G401 (cell line): ENCODE measurements around the gene CDK7. TPM values are rescaled to one million over a fixed set of nuclear protein-coding genes. Genes with fewer than 3 reads are reported as not detected.

Experiments used
- DNase-seq: peaks from one replicate; pipeline ENCODE4 v3.0.0-alpha.2; 2015; ENCODE audit warnings: low spot score
- in situ Hi-C: cut with HindIII; loops from 2 replicates; pipeline ENCODE4 v1.10.0; 2016; ENCODE audit warnings: low sequenced_read_pairs, mixed read lengths
- total RNA-seq: library from RNA; depleted of rRNA; stranded (reverse); fragments of >200 nt; shearing (Covaris generic); gene quantifications from 2 replicates; pipeline ENCODE4 v1.2.3, GENCODE V29; 2014

The CDK7 gene
- total RNA-seq, 1 experiment from 2014 or later = 75.8 TPM

- in situ Hi-C loops = no loop called here
Observed at GRCh38 chr5:69284203-69284602, 49.5 kb downstream of the CDK7 start.

GRCh38 chr5:69285448-69286116, 50.9 kb downstream of the CDK7 start:
- in situ Hi-C loops = no loop called here
- no peak for DNase-seq

More at GRCh38 chr5:69284203-69284602, 49.5 kb downstream of the CDK7 start:
- no peak for DNase-seq

- no peak for DNase-seq
- in situ Hi-C loops = no loop called here
Observed at GRCh38 chr5:69288069-69288468, 53.4 kb downstream of the CDK7 start.

- no peak for DNase-seq
- in situ Hi-C loops = no loop called here
Observed at GRCh38 chr5:69288688-69289087, 54.0 kb downstream of the CDK7 start.

GRCh38 chr5:69292306-69292705, 57.6 kb downstream of the CDK7 start:
- DNase-seq = no peak
- in situ Hi-C loops = no loop called here

- in situ Hi-C loops = no loop called here
- DNase-seq = no peak
Observed at GRCh38 chr5:69293882-69294281, 59.2 kb downstream of the CDK7 start.

- DNase-seq = no peak
- in situ Hi-C loops = no loop called here
Observed at GRCh38 chr5:69295088-69295754, 60.5 kb downstream of the CDK7 start.

GRCh38 chr5:69299625-69300024, 64.9 kb downstream of the CDK7 start:
- in situ Hi-C loops = no loop called here
- no peak for DNase-seq

GRCh38 chr5:69300537-69301203, 66.0 kb downstream of the CDK7 start:
- DNase-seq = no peak
- in situ Hi-C loops = no loop called here

- DNase-seq = no peak
- in situ Hi-C loops = no loop called here
Observed at GRCh38 chr5:69305512-69305911, 70.8 kb downstream of the CDK7 start.

GRCh38 chr5:69308046-69308553, 73.4 kb downstream of the CDK7 start:
- in situ Hi-C loops = no loop called here
- DNase-seq = no peak

GRCh38 chr5:69309380-69309779, 74.7 kb downstream of the CDK7 start:
- DNase-seq = no peak
- in situ Hi-C loops = no loop called here

GRCh38 chr5:69312459-69313160, 77.9 kb downstream of the CDK7 start:
- in situ Hi-C loops = no loop called here
- DNase-seq = no peak

- in situ Hi-C loops = no loop called here
- no peak for DNase-seq
Observed at GRCh38 chr5:69313428-69313827, 78.7 kb downstream of the CDK7 start.

GRCh38 chr5:69315972-69316371, 81.3 kb downstream of the CDK7 start:
- in situ Hi-C loops = no loop called here
- DNase-seq = no peak

- in situ Hi-C loops = no loop called here
- no peak for DNase-seq
Observed at GRCh38 chr5:69317391-69317790, 82.7 kb downstream of the CDK7 start.

- in situ Hi-C loops = no loop called here
- no peak for DNase-seq
Observed at GRCh38 chr5:69326365-69326764, 91.7 kb downstream of the CDK7 start.
